CD4-positive, alpha-beta memory T cell (primary cell): Measurements from ENCODE around the gene IER5. TPM values are rescaled to one million over a fixed set of nuclear protein-coding genes. Genes with fewer than 3 reads are reported as not detected.

Experiments
- CTCF ChIA-PET: fragments of 350-600 bp; sonication (Branson Sonifier 250); formaldehyde crosslinking; loops from one replicate; lab custom pipeline; 2021; ENCODE audit warnings: inconsistent platforms; ENCODE audit not compliant: partially characterized antibody; lab: Charles Lee
- POLR2A ChIA-PET: fragments of 350-600 bp; sonication (Branson Sonifier 250); formaldehyde crosslinking; loops from one replicate; lab custom pipeline; 2021; ENCODE audit not compliant: partially characterized antibody; lab: Charles Lee
- DNase-seq, 5 donors: peaks; one replicate each; pipeline versions ENCODE4 v3.0.0 to v3.0.0-alpha.2; 2020 to 2022; ENCODE audit warnings: mixed read lengths in 1 of 5
- H3K27ac ChIP-seq: one replicate; pipeline ENCODE4 v1.7.0; 2013; ENCODE audit warnings: low read depth, low read length
- H3K27me3 ChIP-seq: 2 replicates; pipeline ENCODE4 v1.7.0; 2013; ENCODE audit warnings: mild to moderate bottlenecking, low read length, moderate library complexity; ENCODE audit not compliant: insufficient read depth
- H3K36me3 ChIP-seq: 2 replicates; pipeline ENCODE4 v1.7.0; 2013; ENCODE audit warnings: mild to moderate bottlenecking, low read length, moderate library complexity; ENCODE audit not compliant: insufficient read depth
- H3K4me1 ChIP-seq: 2 replicates; pipeline ENCODE4 v1.7.0; 2013; ENCODE audit warnings: mild to moderate bottlenecking, low read length, moderate library complexity; ENCODE audit not compliant: insufficient read depth
- H3K4me3 ChIP-seq, 2 donors: one replicate each; pipeline ENCODE4 v1.7.0; 2013; ENCODE audit warnings: low read length in 2 of 2, mild to moderate bottlenecking in 1 of 2
- H3K9me3 ChIP-seq, 2 donors: one replicate each; pipeline ENCODE4 v1.7.0; 2013; ENCODE audit warnings: low read length in 2 of 2, control low read depth in 1 of 2; ENCODE audit not compliant: control insufficient read depth in 1 of 2
- H3K27ac Mint-ChIP-seq, 7 donors: one replicate each; pipeline ENCODE4 v1.8.0; 2020 to 2021; ENCODE audit warnings: mixed read lengths in 7 of 7, mild to moderate bottlenecking in 6 of 7, inconsistent platforms in 3 of 7, moderate library complexity in 3 of 7
- H3K27me3 Mint-ChIP-seq, 2 donors: one replicate each; pipeline ENCODE4 v1.8.0; 2020 to 2021; ENCODE audit warnings: mixed read lengths in 2 of 2
- H3K36me3 Mint-ChIP-seq, 2 donors: one replicate each; pipeline ENCODE4 v1.8.0; 2020 to 2021; ENCODE audit warnings: mixed read lengths in 2 of 2, inconsistent platforms in 1 of 2, mild to moderate bottlenecking in 1 of 2
- H3K4me1 Mint-ChIP-seq, 4 donors: one replicate each; pipeline ENCODE4 v1.8.0; 2020 to 2021; ENCODE audit warnings: mixed read lengths in 4 of 4, mild to moderate bottlenecking in 1 of 4
- H3K4me3 Mint-ChIP-seq, 8 donors: one replicate each; pipeline ENCODE4 v1.8.0; 2020 to 2021; ENCODE audit warnings: mixed read lengths in 8 of 8, mild to moderate bottlenecking in 7 of 8, moderate library complexity in 6 of 8, inconsistent platforms in 3 of 8
- H3K9me3 Mint-ChIP-seq, 8 donors: one replicate each; pipeline ENCODE4 v1.8.0; 2020 to 2021; ENCODE audit warnings: mixed read lengths in 8 of 8, mild to moderate bottlenecking in 5 of 8, inconsistent platforms in 3 of 8, moderate library complexity in 1 of 8
- intact Hi-C: fragments of 100-400 bp; cut with micrococcal nuclease; formaldehyde crosslinking; loops from one replicate; pipeline ENCODE4 v1.15.1; 2023
- polyA plus RNA-seq, 2 donors: library from polyadenylated mRNA; unstranded; fragments of 300-500 nt; fragmentation: Illumina TruSeq; gene quantifications; one replicate each; pipeline ENCODE4 v1.2.3, GENCODE V29; 2021
- total RNA-seq, 2 experiments: library from RNA; stranded (reverse); gene quantifications; one replicate each; pipeline ENCODE4 v1.2.3, GENCODE V29; 2021

Gene IER5
- total and polyA plus RNA-seq, 4 experiments from 2014 or later = 11.0 to 29.3 (median 23.5) TPM

- H3K4me3 ChIP-seq = no peak overlapping the region
- ChIA-PET POLR2A (interaction anchor here (1.1 to 12.1 kb wide), 3 partner anchors 31 to 49 kb away, joined by 3 to 128 read pairs (median 6); partner anchors contain the start of gene IER5), CTCF (interaction anchor here (0.6 to 1.7 kb wide), 4 partner anchors 10 to 99 kb away, joined by 3 to 5 read pairs (median 4); no protein-coding TSS in a partner anchor)
- Mint-ChIP-seq H3K9me3 (no peaks in the 10 kb centered on the region), H3K27ac (peak overlapping the region in 2 of 7 donors; percentile 38 to 77), H3K4me1 (peaks cover 18 to 58% (median 34%) of the 10 kb centered on the region in 4 donors), H3K36me3 (no peaks in the 10 kb centered on the region), H3K27me3 (peaks cover 0 to 1% of the 10 kb centered on the region in 2 donors), H3K4me3 (peak overlapping the region in 2 of 8 donors; percentile 28 to 31)
- DNase-seq = no peak
- no peaks in the 10 kb centered on the region for H3K27me3 ChIP-seq
- H3K9me3 ChIP-seq = no peaks in the 10 kb centered on the region
- peaks cover 45% of the 10 kb centered on the region for H3K4me1 ChIP-seq
- no peaks in the 10 kb centered on the region for H3K36me3 ChIP-seq
- no peak overlapping the region for H3K27ac ChIP-seq
- intact Hi-C loops = no loop called here
These were observed 47.6 kb downstream of the IER5 start for GRCh38 chr1:181135815-181136737.

GRCh38 chr1:181136738-181137122 is 48.2 kb downstream of the IER5 start:
- POLR2A ChIA-PET = interaction anchor here (12.1 kb wide), 1 partner anchor 46 kb away, joined by 128 read pairs; the partner anchor contains the start of gene IER5
- H3K27me3 Mint-ChIP-seq = peaks cover 0 to 1% of the 10 kb centered on the region in 2 donors
- CTCF ChIA-PET = interaction anchor here (0.6 to 0.9 kb wide), 2 partner anchors 19 to 53 kb away, joined by 3 read pairs; no protein-coding TSS in a partner anchor
- Histone ChIP-seq H3K27me3 (no peaks in the 10 kb centered on the region), H3K36me3 (no peaks in the 10 kb centered on the region), H3K9me3 (no peaks in the 10 kb centered on the region), H3K27ac (no peak overlapping the region), H3K4me1 (peaks cover 52% of the 10 kb centered on the region), H3K4me3 (no peak overlapping the region)
- H3K9me3 Mint-ChIP-seq = no peaks in the 10 kb centered on the region
- H3K4me1 Mint-ChIP-seq = peaks cover 21 to 63% (median 38%) of the 10 kb centered on the region in 4 donors
- peak overlapping the region in 1 of 8 donors; percentile 28 for H3K4me3 Mint-ChIP-seq
- intact Hi-C loops = no loop called here
- peak overlapping the region in 3 of 7 donors; percentile 38 to 77 (median 63) for H3K27ac Mint-ChIP-seq
- H3K36me3 Mint-ChIP-seq = no peaks in the 10 kb centered on the region
- DNase-seq = no peak

GRCh38 chr1:181137217-181137743 is 48.8 kb downstream of the IER5 start:
- H3K9me3 ChIP-seq = no peaks in the 10 kb centered on the region
- intact Hi-C loops = no loop called here
- no peaks in the 10 kb centered on the region for H3K27me3 ChIP-seq
- Mint-ChIP-seq H3K4me1 (peaks cover 23 to 69% (median 41%) of the 10 kb centered on the region in 4 donors), H3K27ac (no peak overlapping the region), H3K27me3 (peaks cover 0 to 1% of the 10 kb centered on the region in 2 donors), H3K36me3 (no peaks in the 10 kb centered on the region), H3K4me3 (no peak overlapping the region), H3K9me3 (no peaks in the 10 kb centered on the region)
- no peak overlapping the region for H3K4me3 ChIP-seq
- POLR2A ChIA-PET = interaction anchor here (12.1 kb wide), 1 partner anchor 47 kb away, joined by 128 read pairs; the partner anchor contains the start of gene IER5
- no peak overlapping the region for H3K27ac ChIP-seq
- H3K36me3 ChIP-seq = no peaks in the 10 kb centered on the region
- CTCF ChIA-PET = interaction anchor here (12.8 kb wide), 1 partner anchor 50 kb away, joined by 311 read pairs; the partner anchor contains the start of gene IER5
- H3K4me1 ChIP-seq = peaks cover 57% of the 10 kb centered on the region
- no peak for DNase-seq

- Histone ChIP-seq H3K4me3 (no peak overlapping the region), H3K36me3 (no peaks in the 10 kb centered on the region), H3K4me1 (peaks cover 55% of the 10 kb centered on the region), H3K27me3 (no peaks in the 10 kb centered on the region), H3K9me3 (no peaks in the 10 kb centered on the region), H3K27ac (no peak overlapping the region)
- Mint-ChIP-seq H3K27me3 (peaks cover 0 to 3% of the 10 kb centered on the region in 2 donors), H3K4me1 (peaks cover 25 to 62% (median 39%) of the 10 kb centered on the region in 4 donors), H3K4me3 (no peak overlapping the region), H3K36me3 (no peaks in the 10 kb centered on the region), H3K27ac (peak overlapping the region in 1 of 7 donors; percentile 41), H3K9me3 (no peaks in the 10 kb centered on the region)
- ChIA-PET POLR2A (interaction anchor here (1.4 to 12.1 kb wide), 3 partner anchors 35 to 56 kb away, joined by 4 to 128 read pairs (median 31); partner anchors contain the start of gene IER5), CTCF (interaction anchor here (6.8 to 15.6 kb wide), 3 partner anchors 21 to 102 kb away, joined by 99 to 311 read pairs (median 262); partner anchors contain the start of gene IER5)
- intact Hi-C loops = loop anchor here (5.0 kb wide), 1 partner anchor 622 kb away; no protein-coding TSS in a partner anchor
- DNase-seq = no peak
These were observed 51.1 kb downstream of the IER5 start for GRCh38 chr1:181139631-181140061.

GRCh38 chr1:181140398-181140797 is 51.9 kb downstream of the IER5 start:
- no peaks in the 10 kb centered on the region for H3K36me3 Mint-ChIP-seq
- intact Hi-C loops = loop anchor here (5.0 kb wide), 1 partner anchor 623 kb away; no protein-coding TSS in a partner anchor
- no peaks in the 10 kb centered on the region for H3K9me3 Mint-ChIP-seq
- Histone ChIP-seq H3K4me1 (peaks cover 48% of the 10 kb centered on the region), H3K4me3 (no peak overlapping the region), H3K9me3 (no peaks in the 10 kb centered on the region), H3K27ac (no peak overlapping the region), H3K27me3 (no peaks in the 10 kb centered on the region), H3K36me3 (no peaks in the 10 kb centered on the region)
- H3K4me3 Mint-ChIP-seq = peak overlapping the region in 1 of 8 donors; percentile 22
- DNase-seq = no peak
- H3K4me1 Mint-ChIP-seq = peaks cover 18 to 54% (median 32%) of the 10 kb centered on the region in 4 donors
- ChIA-PET POLR2A (interaction anchor here (1.4 to 12.1 kb wide), 4 partner anchors 35 to 56 kb away, joined by 4 to 128 read pairs (median 20); partner anchors contain the start of gene IER5), CTCF (interaction anchor here (2.1 to 15.6 kb wide), 12 partner anchors 10 to 103 kb away, joined by 10 to 311 read pairs (median 34); partner anchors contain the start of gene IER5)
- peak overlapping the region in 2 of 7 donors; percentile 14 to 74 for H3K27ac Mint-ChIP-seq
- H3K27me3 Mint-ChIP-seq = peaks cover 0 to 3% of the 10 kb centered on the region in 2 donors

GRCh38 chr1:181140891-181141290 is 52.4 kb downstream of the IER5 start:
- ChIA-PET POLR2A (interaction anchor here (0.7 to 12.1 kb wide), 7 partner anchors 8 to 102 kb away, joined by 3 to 128 read pairs (median 10); partner anchors contain the start of gene IER5), CTCF (interaction anchor here (0.7 to 15.6 kb wide), 21 partner anchors 9 to 639 kb away, joined by 3 to 311 read pairs (median 17); partner anchors contain the start of genes ACBD6, IER5 and MR1)
- no peak overlapping the region for H3K4me3 ChIP-seq
- no peaks in the 10 kb centered on the region for H3K9me3 ChIP-seq
- H3K4me3 Mint-ChIP-seq = no peak overlapping the region
- no peaks in the 10 kb centered on the region for H3K36me3 Mint-ChIP-seq
- H3K27me3 ChIP-seq = no peaks in the 10 kb centered on the region
- H3K27ac ChIP-seq = no peak overlapping the region
- peak overlapping the region in 2 of 7 donors; percentile 67 to 74 for H3K27ac Mint-ChIP-seq
- peaks cover 0 to 3% of the 10 kb centered on the region in 2 donors for H3K27me3 Mint-ChIP-seq
- H3K9me3 Mint-ChIP-seq = no peaks in the 10 kb centered on the region
- DNase-seq = no peak
- peaks cover 43% of the 10 kb centered on the region for H3K4me1 ChIP-seq
- intact Hi-C loops = loop anchor here (5.0 kb wide), 1 partner anchor 624 kb away; no protein-coding TSS in a partner anchor
- peaks cover 18 to 52% (median 31%) of the 10 kb centered on the region in 4 donors for H3K4me1 Mint-ChIP-seq
- no peaks in the 10 kb centered on the region for H3K36me3 ChIP-seq
